Osteocyte (in vitro differentiated cells): Measurements from ENCODE around the gene GATA3. TPM values are rescaled to one million over a fixed set of nuclear protein-coding genes. Genes with fewer than 3 reads are reported as not detected.

Experiments
- DNase-seq: peaks from one replicate; pipeline ENCODE4 v3.0.0; 2021; ENCODE audit warnings: mixed read lengths; ENCODE audit not compliant: unreplicated experiment; ENCODE audit errors: extremely low spot score
- H3K27ac Mint-ChIP-seq: one replicate; pipeline ENCODE4 v1.8.0; 2021; ENCODE audit warnings: mild to moderate bottlenecking, mixed read lengths; ENCODE audit not compliant: unreplicated experiment
- H3K27me3 Mint-ChIP-seq: one replicate; pipeline ENCODE4 v1.8.0; 2021; ENCODE audit warnings: mixed read lengths; ENCODE audit not compliant: unreplicated experiment
- H3K36me3 Mint-ChIP-seq: one replicate; pipeline ENCODE4 v1.8.0; 2021; ENCODE audit warnings: mixed read lengths; ENCODE audit not compliant: unreplicated experiment
- H3K4me1 Mint-ChIP-seq: one replicate; pipeline ENCODE4 v1.8.0; 2021; ENCODE audit warnings: mixed read lengths; ENCODE audit not compliant: unreplicated experiment
- H3K4me3 Mint-ChIP-seq: one replicate; pipeline ENCODE4 v1.8.0; 2021; ENCODE audit warnings: mild to moderate bottlenecking, moderate library complexity, mixed read lengths; ENCODE audit not compliant: unreplicated experiment
- H3K9me3 Mint-ChIP-seq: one replicate; pipeline ENCODE4 v1.8.0; 2021; ENCODE audit warnings: mixed read lengths; ENCODE audit not compliant: unreplicated experiment
- CTCF ChIP-seq: fragments of 200-600 bp; sonication (generic); IDR thresholded peaks from 2 replicates; pipeline ENCODE4 v1.5.0; 2021; ENCODE audit warnings: antibody characterized with exemption, mild to moderate bottlenecking, moderate library complexity
- total RNA-seq: library from RNA; stranded (reverse); gene quantifications from 2 replicates; pipeline ENCODE4 v1.2.1, GENCODE V29; 2021

The GATA3 gene
- total RNA-seq, 1 donor from 2014 or later = not detected

- Mint-ChIP-seq H3K9me3 (no peaks in the 10 kb centered on the region), H3K4me3 (no peak overlapping the region), H3K27me3 (no peaks in the 10 kb centered on the region), H3K4me1 (peaks cover 11% of the 10 kb centered on the region), H3K27ac (no peak overlapping the region), H3K36me3 (peaks cover 21% of the 10 kb centered on the region)
- TF ChIP-seq CTCF = no peak
- no peak for DNase-seq
These were observed 40.9 kb upstream of the GATA3 start for GRCh38 chr10:8013619-8014018.

- no peak for TF ChIP-seq CTCF
- peaks cover 21% of the 10 kb centered on the region for H3K36me3 Mint-ChIP-seq
- H3K4me1 Mint-ChIP-seq = peaks cover 11% of the 10 kb centered on the region
- no peaks in the 10 kb centered on the region for H3K27me3 Mint-ChIP-seq
- H3K4me3 Mint-ChIP-seq = no peak overlapping the region
- no peaks in the 10 kb centered on the region for H3K9me3 Mint-ChIP-seq
- no peak overlapping the region for H3K27ac Mint-ChIP-seq
- no peak for DNase-seq
These were observed 39.8 kb upstream of the GATA3 start for GRCh38 chr10:8014649-8015048.

GRCh38 chr10:8017277-8017676 lies 37.2 kb upstream of the GATA3 start:
- peaks cover 14% of the 10 kb centered on the region for H3K36me3 Mint-ChIP-seq
- H3K27ac Mint-ChIP-seq = peak overlapping the region; percentile 32
- no peaks in the 10 kb centered on the region for H3K9me3 Mint-ChIP-seq
- H3K4me1 Mint-ChIP-seq = peaks cover 11% of the 10 kb centered on the region
- no peak overlapping the region for H3K4me3 Mint-ChIP-seq
- no peak for TF ChIP-seq CTCF
- DNase-seq = no peak
- peaks cover 4% of the 10 kb centered on the region for H3K27me3 Mint-ChIP-seq

- H3K27me3 Mint-ChIP-seq = peaks cover 36% of the 10 kb centered on the region
- H3K4me1 Mint-ChIP-seq = peaks cover 3% of the 10 kb centered on the region
- H3K9me3 Mint-ChIP-seq = no peaks in the 10 kb centered on the region
- H3K4me3 Mint-ChIP-seq = no peak overlapping the region
- DNase-seq = no peak
- TF ChIP-seq CTCF = no peak
- no peaks in the 10 kb centered on the region for H3K36me3 Mint-ChIP-seq
- H3K27ac Mint-ChIP-seq = no peak overlapping the region
These were observed 31.2 kb upstream of the GATA3 start for GRCh38 chr10:8023321-8023720.

- no peak overlapping the region for H3K4me3 Mint-ChIP-seq
- H3K27ac Mint-ChIP-seq = no peak overlapping the region
- no peak for TF ChIP-seq CTCF
These were observed 30.6 kb upstream of the GATA3 start for GRCh38 chr10:8023851-8024250.

More at GRCh38 chr10:8023851-8024250, 30.6 kb upstream of the GATA3 start:
- H3K9me3 Mint-ChIP-seq = no peaks in the 10 kb centered on the region
- peaks cover 36% of the 10 kb centered on the region for H3K27me3 Mint-ChIP-seq
- no peaks in the 10 kb centered on the region for H3K36me3 Mint-ChIP-seq
- peaks cover 3% of the 10 kb centered on the region for H3K4me1 Mint-ChIP-seq
- DNase-seq = no peak
